HG03571 (cell line): ENCODE results near the gene SLC12A3.

Experiments
- ATAC-seq: cut with Tn5 transposase; IDR thresholded peaks from one replicate; pipeline ENCODE4 v1.9.1; 2021; ENCODE audit not compliant: unreplicated experiment

SLC12A3 gene

GRCh38 chr16:56889206-56889605, 24.2 kb downstream of the SLC12A3 start:
- peak; percentile 9 for ATAC-seq

- no peak for ATAC-seq
Observed at GRCh38 chr16:56891685-56892084, 26.7 kb downstream of the SLC12A3 start.

- no peak for ATAC-seq
Observed at GRCh38 chr16:56892705-56893104, 27.7 kb downstream of the SLC12A3 start.

GRCh38 chr16:56894331-56894917, 29.4 kb downstream of the SLC12A3 start:
- ATAC-seq, result no peak

GRCh38 chr16:56895813-56896212, 30.8 kb downstream of the SLC12A3 start:
- ATAC-seq, result no peak

- ATAC-seq, result no peak
Observed at GRCh38 chr16:56896244-56896643, 31.2 kb downstream of the SLC12A3 start.

- ATAC-seq, result no peak
Observed at GRCh38 chr16:56897026-56897799, 32.2 kb downstream of the SLC12A3 start.

- peak; percentile 66 for ATAC-seq
Observed at GRCh38 chr16:56898847-56899246, 33.8 kb downstream of the SLC12A3 start.

GRCh38 chr16:56903866-56904265, 38.9 kb downstream of the SLC12A3 start:
- ATAC-seq, result no peak

- ATAC-seq, result no peak
Observed at GRCh38 chr16:56907401-56907800, 42.4 kb downstream of the SLC12A3 start.

GRCh38 chr16:56909527-56909979, 44.5 kb downstream of the SLC12A3 start:
- no peak for ATAC-seq

- ATAC-seq, result no peak
Observed at GRCh38 chr16:56910112-56910511, 45.1 kb downstream of the SLC12A3 start.

- ATAC-seq, result no peak
Observed at GRCh38 chr16:56910654-56911539, 45.9 kb downstream of the SLC12A3 start.

GRCh38 chr16:56911771-56912571, 47.0 kb downstream of the SLC12A3 start:
- peak; percentile 60 for ATAC-seq

- ATAC-seq, result no peak
Observed at GRCh38 chr16:56912746-56913708, 48.0 kb downstream of the SLC12A3 start.

GRCh38 chr16:56914896-56915295, 49.9 kb downstream of the SLC12A3 start:
- no peak for ATAC-seq

- no peak for ATAC-seq
Observed at GRCh38 chr16:56915336-56916119, 50.5 kb downstream of the SLC12A3 start.

- peak; percentile 56 for ATAC-seq
Observed at GRCh38 chr16:56916571-56917403, 51.8 kb downstream of the SLC12A3 start.
